ENCODE measurements around the gene SORCS3. TPM values are rescaled to one million over a fixed set of nuclear protein-coding genes. Genes with fewer than 3 reads are reported as not detected.

Gene SORCS3
- total and polyA plus RNA-seq, 9 of the 15 experiments (the other 6 are each of a cell fraction or from before 2014, with no cell fraction given): not detected

DNA sequence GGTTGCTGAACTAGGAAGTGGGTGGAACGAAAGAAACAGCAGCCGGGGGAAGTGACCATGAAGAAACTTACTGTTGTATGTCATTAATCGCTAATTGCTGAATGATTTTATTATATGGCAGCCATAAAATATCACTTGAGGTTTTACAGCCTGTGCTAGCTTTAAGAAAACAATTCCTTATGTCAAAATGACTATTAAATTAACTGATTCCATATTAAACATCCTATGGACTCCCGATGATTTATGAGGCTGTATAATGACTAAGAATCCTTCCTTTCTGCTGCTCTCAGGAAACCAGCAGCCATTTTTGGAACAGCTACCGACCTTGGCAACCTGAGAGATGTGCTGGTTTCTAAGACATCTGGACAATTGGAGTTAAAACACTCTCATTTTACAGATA, 421.9 kb downstream of the SORCS3 start:
- BruUV-seq (replicated peaks): no TSS peak
- Histone ChIP-seq H3K27ac (ENCODE audit: extremely low read depth, low read depth, low read length) (no peak overlapping the region), H3K4me3 (no peak overlapping the region), H3K79me2 (ENCODE audit: control insufficient read depth, insufficient read depth, low read length) (no peaks in the 10 kb centered on the region), H3K9me3 (replicated peaks; ENCODE audit: control insufficient read depth, insufficient read depth, low read depth, low read length) (no peaks in the 10 kb centered on the region), H3K9ac (ENCODE audit: insufficient read depth in 1 of 2, low read depth in 2 of 2, low read length in 2 of 2) (no peak overlapping the region), H3K4me1 (replicated peaks in 1 of 2; ENCODE audit: control insufficient read depth in 2 of 2, insufficient read depth in 2 of 2, low read length in 2 of 2) (no peaks in the 10 kb centered on the region), H3K4me2 (ENCODE audit: insufficient read depth, low read length) (no peak overlapping the region), H3K9me1 (ENCODE audit: control insufficient read depth, insufficient read depth, low read length) (no peaks in the 10 kb centered on the region), H4K20me1 (replicated peaks; ENCODE audit: control insufficient read depth, insufficient read depth, low read length) (no peaks in the 10 kb centered on the region), H3K27me3 (ENCODE audit: control insufficient read depth in 2 of 2, insufficient read depth in 2 of 2, low read length in 2 of 2) (no peaks in the 10 kb centered on the region), H2AFZ (ENCODE audit: low read depth, low read length) (no peak overlapping the region), H3K36me3 (ENCODE audit: control insufficient read depth, insufficient read depth, low read length) (no peaks in the 10 kb centered on the region)
- in situ Hi-C loops (cut with MboI): no loop called here
- POLR2A ChIA-PET: no interaction called here
- ATAC-seq (no peak), FAIRE-seq (no peak), DNase-seq (ENCODE audit: extremely low read depth in 1 of 4, low spot score in 3 of 4) (no peak)
- intact Hi-C loops (cut with micrococcal nuclease): no loop called here
- WGBS (ENCODE audit: insufficient coverage, low coverage, missing lambda C conversion rate): 0% methylated on average over 4 of the region's 5 CpGs
- CTCF ChIA-PET (ENCODE audit: low intra/inter-chr PET ratio): no interaction called here
- TF ChIP-seq ZNF217 (CRISPR knock-in tag; IDR thresholded peaks at IDR 0.05) (no peak), RAD51 (IDR thresholded peaks at IDR 0.05; ENCODE audit: borderline replicate concordance, low read depth) (no peak), TAL1 (IDR thresholded peaks at IDR 0.05) (no peak), DDX20 (tag; IDR thresholded peaks at IDR 0.05; ENCODE audit: low read depth) (no peak), ZNF586 (CRISPR knock-in tag; conservative IDR thresholded peaks at IDR 0.05) (no peak), KLF1 (tag; IDR thresholded peaks at IDR 0.05) (no peak), CHD4 (IDR thresholded peaks at IDR 0.05; ENCODE audit: insufficient read depth, insufficient replicate concordance, low read depth, low read length, poor library complexity, severe bottlenecking) (no peak), FOXJ2 (tag; IDR thresholded peaks at IDR 0.05) (no peak)
- TF ChIP-seq, protein P1, sequence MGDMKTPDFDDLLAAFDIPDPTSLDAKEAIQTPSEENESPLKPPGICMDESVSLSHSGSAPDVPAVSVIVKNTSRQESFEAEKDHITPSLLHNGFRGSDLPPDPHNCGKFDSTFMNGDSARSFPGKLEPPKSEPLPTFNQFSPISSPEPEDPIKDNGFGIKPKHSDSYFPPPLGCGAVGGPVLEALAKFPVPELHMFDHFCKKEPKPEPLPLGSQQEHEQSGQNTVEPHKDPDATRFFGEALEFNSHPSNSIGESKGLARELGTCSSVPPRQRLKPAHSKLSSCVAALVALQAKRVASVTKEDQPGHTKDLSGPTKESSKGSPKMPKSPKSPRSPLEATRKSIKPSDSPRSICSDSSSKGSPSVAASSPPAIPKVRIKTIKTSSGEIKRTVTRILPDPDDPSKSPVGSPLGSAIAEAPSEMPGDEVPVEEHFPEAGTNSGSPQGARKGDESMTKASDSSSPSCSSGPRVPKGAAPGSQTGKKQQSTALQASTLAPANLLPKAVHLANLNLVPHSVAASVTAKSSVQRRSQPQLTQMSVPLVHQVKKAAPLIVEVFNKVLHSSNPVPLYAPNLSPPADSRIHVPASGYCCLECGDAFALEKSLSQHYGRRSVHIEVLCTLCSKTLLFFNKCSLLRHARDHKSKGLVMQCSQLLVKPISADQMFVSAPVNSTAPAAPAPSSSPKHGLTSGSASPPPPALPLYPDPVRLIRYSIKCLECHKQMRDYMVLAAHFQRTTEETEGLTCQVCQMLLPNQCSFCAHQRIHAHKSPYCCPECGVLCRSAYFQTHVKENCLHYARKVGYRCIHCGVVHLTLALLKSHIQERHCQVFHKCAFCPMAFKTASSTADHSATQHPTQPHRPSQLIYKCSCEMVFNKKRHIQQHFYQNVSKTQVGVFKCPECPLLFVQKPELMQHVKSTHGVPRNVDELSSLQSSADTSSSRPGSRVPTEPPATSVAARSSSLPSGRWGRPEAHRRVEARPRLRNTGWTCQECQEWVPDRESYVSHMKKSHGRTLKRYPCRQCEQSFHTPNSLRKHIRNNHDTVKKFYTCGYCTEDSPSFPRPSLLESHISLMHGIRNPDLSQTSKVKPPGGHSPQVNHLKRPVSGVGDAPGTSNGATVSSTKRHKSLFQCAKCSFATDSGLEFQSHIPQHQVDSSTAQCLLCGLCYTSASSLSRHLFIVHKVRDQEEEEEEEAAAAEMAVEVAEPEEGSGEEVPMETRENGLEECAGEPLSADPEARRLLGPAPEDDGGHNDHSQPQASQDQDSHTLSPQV (IDR thresholded peaks at IDR 0.05): no peak
- TF ChIP-seq, protein P2, sequence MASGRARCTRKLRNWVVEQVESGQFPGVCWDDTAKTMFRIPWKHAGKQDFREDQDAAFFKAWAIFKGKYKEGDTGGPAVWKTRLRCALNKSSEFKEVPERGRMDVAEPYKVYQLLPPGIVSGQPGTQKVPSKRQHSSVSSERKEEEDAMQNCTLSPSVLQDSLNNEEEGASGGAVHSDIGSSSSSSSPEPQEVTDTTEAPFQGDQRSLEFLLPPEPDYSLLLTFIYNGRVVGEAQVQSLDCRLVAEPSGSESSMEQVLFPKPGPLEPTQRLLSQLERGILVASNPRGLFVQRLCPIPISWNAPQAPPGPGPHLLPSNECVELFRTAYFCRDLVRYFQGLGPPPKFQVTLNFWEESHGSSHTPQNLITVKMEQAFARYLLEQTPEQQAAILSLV (tag; IDR thresholded peaks at IDR 0.05): no peak

All from K562 (cell line).